Measurements from ENCODE around the gene TMEM135.

GRCh38 chr11:87031433-87032170, 6.1 kb upstream of the TMEM135 start:
- TF ChIP-seq CTCF (IDR thresholded peaks at IDR 0.05) (no peak), REST (IDR thresholded peaks at IDR 0.05; ENCODE audit: insufficient read depth in 1 of 2, low read depth in 2 of 2, low read length in 1 of 2) (no peak), POLR2AphosphoS5 (IDR thresholded peaks at IDR 0.05; ENCODE audit: low read depth, low read length) (no peak), TCF7L2 (IDR thresholded peaks at IDR 0.05; ENCODE audit: low read depth, low read length) (no peak)
